GM12878 (cell line): ENCODE results near the gene RAB37. TPM values are rescaled to one million over a fixed set of nuclear protein-coding genes. Genes with fewer than 3 reads are reported as not detected.

Experiments used
- ATAC-seq: fragments of 200-7000 bp; cut with Tn5 transposase; 3 replicates; pipeline ENCODE4 v1.9.1; 2020; ENCODE audit warnings: mild to moderate bottlenecking, moderate library complexity
- BruUV-seq: library from RNA; stranded (reverse); fragments of 400-500 nt; replicated peaks from 2 replicates; lab custom pipeline; 2021; lab: Mats Ljungman, UMichigan
- CTCF ChIA-PET: fragments of 300-600 bp; sonication (Branson Sonifier 250); formaldehyde crosslinking; extraction: SDS; loops from one replicate; lab custom pipeline; 2021; ENCODE audit warnings: inconsistent platforms; lab: Yijun Ruan, JAX
- POLR2A ChIA-PET: fragments of 350-600 bp; formaldehyde crosslinking; extraction: SDS; loops from one replicate; lab custom pipeline; 2021; ENCODE audit warnings: inconsistent platforms; lab: Charles Lee
- RAD21 ChIA-PET: fragments of 300-600 bp; sonication (Branson Sonifier 250); formaldehyde crosslinking; loops from one replicate; lab custom pipeline; 2023; ENCODE audit warnings: antibody characterized with exemption; ENCODE audit not compliant: unreplicated experiment; lab: Charles Lee
- SMC1A ChIA-PET: fragments of 300-600 bp; sonication (Branson Sonifier 250); formaldehyde crosslinking; loops from one replicate; lab custom pipeline; 2023; ENCODE audit not compliant: unreplicated experiment, uncharacterized antibody; lab: Charles Lee
- DNase-seq: peaks from one replicate; pipeline ENCODE4 v3.0.0-alpha.2; 2011; ENCODE audit warnings: low read depth, low spot score
- FAIRE-seq: peaks from 3 replicates; lab custom pipeline; 2011; peaks lifted over from hg19 to GRCh38; lab: Jason Lieb, UNC
- H2AFZ ChIP-seq: 2 replicates; pipeline ENCODE4 v1.6.0; 2011; ENCODE audit warnings: low read depth, low read length, control low read depth; ENCODE audit not compliant: control insufficient read depth
- H3K27ac ChIP-seq: 2 replicates; pipeline ENCODE4 v1.5.1; 2011; ENCODE audit warnings: control low read depth; ENCODE audit not compliant: control insufficient read depth, insufficient read depth
- H3K27me3 ChIP-seq, 2 experiments: replicated peaks in 1 of 2; 2 replicates each; pipeline versions ENCODE4 v1.6.0 to v1.6.1; 2011; ENCODE audit warnings: low read length in 1 of 2; ENCODE audit not compliant: control insufficient read depth in 2 of 2, insufficient read depth in 2 of 2
- H3K36me3 ChIP-seq, 2 experiments: 2 replicates each; pipeline ENCODE4 v1.5.1; 2011; ENCODE audit warnings: low read length in 1 of 2; ENCODE audit not compliant: control insufficient read depth in 2 of 2, insufficient read depth in 2 of 2
- H3K4me1 ChIP-seq: 2 replicates; pipeline ENCODE4 v1.6.1; 2011; ENCODE audit warnings: mild to moderate bottlenecking, low read length, moderate library complexity, mixed read lengths; ENCODE audit not compliant: control insufficient read depth, insufficient read depth
- H3K4me2 ChIP-seq: 2 replicates; pipeline ENCODE4 v1.6.0; 2011; ENCODE audit warnings: control low read depth; ENCODE audit not compliant: control insufficient read depth, insufficient read depth
- H3K4me3 ChIP-seq: fragments of 200-600 bp; sonication (generic); 2 replicates; pipeline ENCODE4 v1.5.1; 2016
- H3K79me2 ChIP-seq: 2 replicates; pipeline ENCODE4 v1.6.0; 2011; ENCODE audit warnings: low read length; ENCODE audit not compliant: control insufficient read depth, insufficient read depth
- H3K9ac ChIP-seq: 2 replicates; pipeline ENCODE4 v1.8.0; 2011; ENCODE audit warnings: low read length, control low read depth, mixed read lengths; ENCODE audit not compliant: control insufficient read depth, insufficient read depth
- H3K9me3 ChIP-seq: replicated peaks from 3 replicates; pipeline ENCODE4 v1.5.1; 2011; ENCODE audit warnings: mild to moderate bottlenecking, low read length; ENCODE audit not compliant: control insufficient read depth, insufficient read depth
- H4K20me1 ChIP-seq: 2 replicates; pipeline ENCODE4 v1.6.0; 2011; ENCODE audit not compliant: control insufficient read depth, insufficient read depth
- CEBPB ChIP-seq, 2 experiments: fragments of 150-350 bp in 1 of 2; IDR thresholded peaks; 2 replicates each; pipeline ENCODE4 v1.6.1; 2012 to 2014; ENCODE audit warnings: low read depth in 2 of 2, low read length in 2 of 2, borderline replicate concordance in 1 of 2, inconsistent platforms in 1 of 2
- CUX1 ChIP-seq: IDR thresholded peaks from 2 replicates; pipeline ENCODE4 v1.6.1; 2012; ENCODE audit warnings: improper control_type of control experiment, low read depth, low read length; ENCODE audit not compliant: insufficient replicate concordance
- DPF2 ChIP-seq: fragments of 450-650 bp; IDR thresholded peaks from 2 replicates; pipeline ENCODE4 v1.6.1; 2017; ENCODE audit warnings: mild to moderate bottlenecking
- HSF1 ChIP-seq: fragments of 150-350 bp; IDR thresholded peaks from 2 replicates; pipeline ENCODE4 v1.6.1; 2014; ENCODE audit warnings: mild to moderate bottlenecking, low read depth, low read length
- LARP7 ChIP-seq: fragments of 450-650 bp; IDR thresholded peaks from 2 replicates; pipeline ENCODE4 v1.6.1; 2017; ENCODE audit warnings: mild to moderate bottlenecking
- MLLT1 ChIP-seq: fragments of 450-650 bp; IDR thresholded peaks from 2 replicates; pipeline ENCODE4 v1.6.1; 2016; ENCODE audit warnings: mild to moderate bottlenecking
- MYC ChIP-seq: IDR thresholded peaks from 2 replicates; pipeline ENCODE4 v1.6.1; 2011; ENCODE audit warnings: mild to moderate bottlenecking, low read length, moderate library complexity, inconsistent platforms; ENCODE audit not compliant: insufficient read depth, insufficient replicate concordance, insufficient read length, severe bottlenecking
- NBN ChIP-seq: fragments of 450-650 bp; IDR thresholded peaks from 2 replicates; pipeline ENCODE4 v1.6.1; 2016
- PKNOX1 ChIP-seq: fragments of 450-650 bp; IDR thresholded peaks from 2 replicates; pipeline ENCODE4 v1.6.1; 2016; ENCODE audit warnings: mild to moderate bottlenecking
- SMAD1 ChIP-seq: fragments of 450-650 bp; IDR thresholded peaks from 2 replicates; pipeline ENCODE4 v1.6.1; 2018; ENCODE audit warnings: mild to moderate bottlenecking, low read depth; ENCODE audit not compliant: partially characterized antibody
- YY1 ChIP-seq: IDR thresholded peaks from 2 replicates; pipeline ENCODE4 v1.6.1; 2011; ENCODE audit warnings: low read depth, mild to moderate bottlenecking, low read length
- ZNF207 ChIP-seq: fragments of 450-650 bp; IDR thresholded peaks from 2 replicates; pipeline ENCODE4 v1.6.1; 2014; ENCODE audit warnings: antibody characterized with exemption, mild to moderate bottlenecking, borderline replicate concordance
- WGBS: methylation state at CpG from one replicate; pipeline ENCODE4 v1.1.6; 2016; ENCODE audit warnings: low lambda C conversion rate; ENCODE audit not compliant: insufficient replicate concordance, insufficient coverage; ENCODE audit errors: missing lambda C conversion rate; 5-methylcytosine and 5-hydroxymethylcytosine counted together
- in situ Hi-C: fragments of 300-500 bp; cut with MboI; formaldehyde crosslinking; loops from 9 replicates; pipeline ENCODE4 v1.14.3; 2018; ENCODE audit warnings: mixed read lengths
- intact Hi-C: fragments of 100-400 bp; cut with micrococcal nuclease; formaldehyde crosslinking; loops from one replicate; pipeline ENCODE4 v1.14.2; 2022; ENCODE audit not compliant: unreplicated experiment
- polyA plus RNA-seq, 11 experiments: library from polyadenylated mRNA; depleted of rRNA in 4 of 11; unstranded in 6 of 11; stranded (reverse) in 5 of 11; fragments of >200 nt; fragmentation: Nextera tagmentation in 4 of 11; fragmentation: Illumina TruSeq in 1 of 11; extraction: Ambion mirVana in 4 of 11; extraction: Trizol in 1 of 11; gene quantifications; 1 replicate in 1 of 11; 2 replicates in 10 of 11; pipeline versions ENCODE4 v1.2.1 to v1.2.3, GENCODE V29; 2011 to 2016; ENCODE audit warnings: inconsistent platforms in 2 of 11, missing spikeins in 2 of 11, low read depth in 1 of 11
- total RNA-seq, 4 experiments: library from RNA; depleted of rRNA in 3 of 4; stranded (reverse); fragments of >200 nt in 3 of 4; fragmentation: Illumina TruSeq in 1 of 4; extraction: Trizol in 1 of 4; gene quantifications; 2 replicates each; pipeline versions ENCODE4 v1.2.1 to v1.2.3, GENCODE V29; 2013 to 2021

Gene RAB37
- total and polyA plus RNA-seq, 10 of the 15 experiments (the other 5 are each of a cell fraction or from before 2014, with no cell fraction given) = 0.48 to 5.6 (median 1.7) TPM

GRCh38 chr17:74744714-74745547 lies 7.9 kb downstream of the RAB37 start:
- in situ Hi-C loops (loop anchor here (5.0 kb wide), 1 partner anchor 122 kb away; no protein-coding TSS in a partner anchor), intact Hi-C loops (loop anchor here (1.0 to 2.0 kb wide), 2 partner anchors 36 to 117 kb away; no protein-coding TSS in a partner anchor)
- Histone ChIP-seq H3K9me3 (no peaks in the 10 kb centered on the region), H3K79me2 (peaks cover 15% of the 10 kb centered on the region), H3K9ac (no peak overlapping the region), H3K4me2 (no peak overlapping the region), H3K4me1 (peaks cover 26% of the 10 kb centered on the region), H3K4me3 (no peak overlapping the region), H2AFZ (no peak overlapping the region; the same call in 1 of the 2 replicates), H4K20me1 (no peaks in the 10 kb centered on the region), H3K27me3 (no peaks in the 10 kb centered on the region), H3K27ac (no peak overlapping the region), H3K36me3 (no peaks in the 10 kb centered on the region)
- SMC1A ChIA-PET = interaction anchor here (0.8 to 3.3 kb wide), 17 partner anchors 8 to 901 kb away, joined by 3 to 15 read pairs (median 6); partner anchors contain the start of genes NAT9 and RAB37
- 44% methylated on average over 21 of the region's 24 CpGs for WGBS
- ATAC-seq (peak; percentile 20), FAIRE-seq (peak; percentile 94), DNase-seq (no peak)
- CTCF ChIA-PET = interaction anchor here (0.6 to 4.5 kb wide), 23 partner anchors 8 to 216 kb away, joined by 3 to 98 read pairs (median 6); partner anchors contain the start of genes FDXR, GRIN2C, NAT9 and RAB37
- no TSS peak for BruUV-seq
- POLR2A ChIA-PET = interaction anchor here (0.5 to 3.1 kb wide), 10 partner anchors 7 to 128 kb away, joined by 3 to 22 read pairs (median 3); partner anchors contain the start of genes NAT9 and RAB37
- RAD21 ChIA-PET = interaction anchor here (0.5 to 3.0 kb wide), 14 partner anchors 8 to 216 kb away, joined by 4 to 30 read pairs (median 8); partner anchors contain the start of genes FDXR and RAB37
- TF ChIP-seq DPF2 (0 out of 2 replicates have a peak, but pooled peaks have one; percentile 29), CUX1 (no peak), MYC (no peak), YY1 (peak; percentile 75), CEBPB (IDR thresholded peaks at IDR 0.05; ENCODE audit: borderline replicate concordance in 1 of 2, low read depth in 2 of 2, low read length in 2 of 2) (no peak), PKNOX1 (peak; percentile 46), HSF1 (no peak), NBN (peak; percentile 39; the same call in 1 of the 2 replicates), ZNF207 (no peak; the same call in 1 of the 2 replicates), SMAD1 (peak; percentile 86), MLLT1 (no peak), LARP7 (peak; percentile 36)
